Thyroid gland (tissue), 4 donors: ENCODE measurements around the gene CCDC88B. TPM values are rescaled to one million over a fixed set of nuclear protein-coding genes. Genes with fewer than 3 reads are reported as not detected.

ENCODE experiments used
- DNase-seq, 2 donors: peaks; one replicate each; pipeline ENCODE4 v3.0.0-alpha.2; 2019
- H3K27ac ChIP-seq, 3 donors: fragments of 200-600 bp; sonication (generic); 1 replicate in 2 of 3; 2 replicates in 1 of 3; pipeline ENCODE4 v1.5.1; 2016 to 2019; ENCODE audit warnings: mild to moderate bottlenecking in 1 of 3, moderate library complexity in 1 of 3
- H3K27me3 ChIP-seq: fragments of 200-600 bp; sonication (generic); one replicate; pipeline ENCODE4 v1.5.1; 2019
- H3K36me3 ChIP-seq, 2 donors: fragments of 200-600 bp; sonication (generic); one replicate each; pipeline ENCODE4 v1.5.1; 2016 to 2019
- H3K4me1 ChIP-seq, 2 donors: fragments of 200-600 bp; sonication (generic); one replicate each; pipeline ENCODE4 v1.5.1; 2017 to 2019
- H3K4me3 ChIP-seq, 3 donors: fragments of 200-600 bp; sonication (generic); replicated peaks in 1 of 3; 1 replicate in 2 of 3; 2 replicates in 1 of 3; pipeline ENCODE4 v1.5.1; 2016; ENCODE audit warnings: mild to moderate bottlenecking in 1 of 3
- H3K9me3 ChIP-seq: fragments of 200-600 bp; sonication (generic); one replicate; pipeline ENCODE4 v1.5.1; 2017
- CTCF ChIP-seq, 6 experiments: fragments of 200-600 bp in 3 of 6; fragments of 450-650 bp in 3 of 6; sonication (generic) in 3 of 6; IDR thresholded peaks; one replicate each; pipeline ENCODE4 v1.5.1; 2016 to 2019; ENCODE audit warnings: antibody characterized with exemption in 6 of 6, mild to moderate bottlenecking in 2 of 6, inconsistent platforms in 1 of 6, moderate library complexity in 1 of 6
- POLR2A ChIP-seq, 2 donors: fragments of 450-650 bp; IDR thresholded peaks; one replicate each; pipeline ENCODE4 v1.6.1; 2017; ENCODE audit warnings: antibody characterized with exemption in 2 of 2, mild to moderate bottlenecking in 2 of 2, moderate library complexity in 1 of 2
- WGBS, 2 donors: methylation state at CpG; one replicate each; pipeline ENCODE4 v1.1.5; 2017; 5-methylcytosine and 5-hydroxymethylcytosine counted together
- intact Hi-C: fragments of 100-400 bp; cut with DNase I; formaldehyde crosslinking; loops from one replicate; pipeline ENCODE4 v1.15.1; 2023
- total RNA-seq, 4 donors: library from RNA; depleted of rRNA; stranded (reverse); fragments of >200 nt; gene quantifications; one replicate each; pipeline ENCODE4 v1.2.3, GENCODE V29; 2016

Gene CCDC88B
- total RNA-seq, 4 donors from 2014 or later, result 2.8 to 7.0 (median 3.6) TPM

GRCh38 chr11:64379817-64380709 lies 40.1 kb downstream of the CCDC88B start:
- DNase-seq, result no peak
- intact Hi-C loops, result no loop called here
- 74 to 82% methylated on average over 33 to 34 of the region's 35 CpGs for WGBS, 2 donors

GRCh38 chr11:64381350-64381749 lies 41.3 kb downstream of the CCDC88B start:
- no peaks in the 10 kb centered on the region for H3K27me3 ChIP-seq
- 68 to 78% methylated on average over 6 of the region's 6 CpGs for WGBS, 2 donors
- DNase-seq, result no peak
- TF ChIP-seq CTCF (IDR thresholded peaks at IDR 0.05), result no peak
- no peak for TF ChIP-seq POLR2A (IDR thresholded peaks at IDR 0.05)
- intact Hi-C loops, result no loop called here
- no peaks in the 10 kb centered on the region for H3K4me1 ChIP-seq
- no peaks in the 10 kb centered on the region for H3K9me3 ChIP-seq
- no peak overlapping the region for H3K4me3 ChIP-seq
- H3K36me3 ChIP-seq, result no peaks in the 10 kb centered on the region
- no peak overlapping the region for H3K27ac ChIP-seq

More at GRCh38 chr11:64379817-64380709, 40.1 kb downstream of the CCDC88B start:
- no peaks in the 10 kb centered on the region for H3K4me1 ChIP-seq
- no peaks in the 10 kb centered on the region for H3K36me3 ChIP-seq
- TF ChIP-seq CTCF (IDR thresholded peaks at IDR 0.05), result no peak
- TF ChIP-seq POLR2A (IDR thresholded peaks at IDR 0.05), result no peak
- no peak overlapping the region for H3K4me3 ChIP-seq
- no peaks in the 10 kb centered on the region for H3K27me3 ChIP-seq
- H3K27ac ChIP-seq, result no peak overlapping the region
- H3K9me3 ChIP-seq, result no peaks in the 10 kb centered on the region

DNA sequence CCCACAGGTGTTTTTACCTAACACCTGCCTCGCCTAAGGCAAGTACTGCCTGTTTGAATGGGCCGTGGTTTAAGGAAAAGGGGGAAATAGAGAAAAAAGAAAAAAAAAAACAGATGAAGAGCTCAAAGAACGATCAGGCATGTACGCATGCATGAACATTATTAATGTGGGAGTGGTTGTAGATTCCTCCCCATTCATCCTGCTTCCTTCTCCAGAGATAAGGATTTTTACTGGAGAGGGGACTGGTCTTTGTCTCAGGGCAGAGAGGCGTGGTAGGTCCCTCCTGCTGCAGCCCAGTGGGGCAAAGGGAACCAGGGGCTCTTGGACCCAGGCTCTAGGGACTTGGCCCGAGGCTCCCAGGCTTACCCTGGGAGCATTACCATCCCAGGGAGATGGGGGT lies 42.0 kb downstream of the CCDC88B start:
- Histone ChIP-seq H3K27ac (no peak overlapping the region), H3K9me3 (no peaks in the 10 kb centered on the region), H3K4me1 (no peaks in the 10 kb centered on the region), H3K36me3 (no peaks in the 10 kb centered on the region), H3K27me3 (no peaks in the 10 kb centered on the region), H3K4me3 (no peak overlapping the region)
- no peak for TF ChIP-seq CTCF (IDR thresholded peaks at IDR 0.05)
- no peak for TF ChIP-seq POLR2A (IDR thresholded peaks at IDR 0.05)
- 75 to 88% methylated on average over 6 of the region's 6 CpGs for WGBS, 2 donors
- intact Hi-C loops, result no loop called here
- DNase-seq, result no peak

DNA sequence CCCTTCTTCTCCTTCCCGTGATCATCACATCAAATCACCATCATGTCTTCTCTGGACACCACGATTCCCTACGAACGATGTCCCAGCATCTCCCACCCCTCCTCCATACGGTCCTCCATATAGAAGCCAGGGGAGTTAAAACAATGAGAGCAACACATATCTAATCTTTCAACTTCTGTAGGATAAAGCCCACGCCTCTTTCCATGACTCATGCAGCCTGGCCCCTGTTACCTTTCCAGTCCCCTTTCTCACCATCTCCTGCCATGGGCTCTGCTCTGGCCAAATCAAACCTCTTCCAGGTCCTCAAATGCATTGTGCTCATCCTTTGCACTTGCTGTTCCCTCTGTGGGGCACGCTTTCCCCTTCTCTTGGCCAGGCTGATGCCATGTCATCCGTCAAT lies 42.6 kb downstream of the CCDC88B start:
- TF ChIP-seq POLR2A (IDR thresholded peaks at IDR 0.05) (no peak), CTCF (IDR thresholded peaks at IDR 0.05) (no peak)
- no peak overlapping the region for H3K27ac ChIP-seq
- 84 to 86% methylated on average over 8 of the region's 8 CpGs for WGBS, 2 donors
- no peaks in the 10 kb centered on the region for H3K9me3 ChIP-seq
- no peaks in the 10 kb centered on the region for H3K27me3 ChIP-seq
- intact Hi-C loops, result no loop called here
- DNase-seq, result no peak
- H3K4me3 ChIP-seq, result no peak overlapping the region
- H3K4me1 ChIP-seq, result no peaks in the 10 kb centered on the region
- no peaks in the 10 kb centered on the region for H3K36me3 ChIP-seq

- H3K27ac ChIP-seq, result no peak overlapping the region
- WGBS, 2 donors, result 91 to 100% methylated on average over 1 of the region's 2 CpGs
- intact Hi-C loops, result no loop called here
Measured at GRCh38 chr11:64383580-64383979, 43.6 kb downstream of the CCDC88B start.

More at GRCh38 chr11:64383580-64383979, 43.6 kb downstream of the CCDC88B start:
- H3K4me1 ChIP-seq, result no peaks in the 10 kb centered on the region
- no peak overlapping the region for H3K4me3 ChIP-seq
- no peaks in the 10 kb centered on the region for H3K9me3 ChIP-seq
- H3K27me3 ChIP-seq, result no peaks in the 10 kb centered on the region
- TF ChIP-seq POLR2A (IDR thresholded peaks at IDR 0.05), result no peak
- no peak for TF ChIP-seq CTCF (IDR thresholded peaks at IDR 0.05)
- DNase-seq, result no peak
- H3K36me3 ChIP-seq, result no peaks in the 10 kb centered on the region
